KOPT-K1 (cell line): ENCODE data around the gene ABR.

ENCODE experiments used
- H3K27ac ChIP-seq: fragments of 200-600 bp; sonication (generic); 2 replicates; pipeline ENCODE4 v1.5.1; 2016; ENCODE audit warnings: antibody characterized with exemption, mild to moderate bottlenecking, low read depth, low read length; ENCODE audit not compliant: poor library complexity, severe bottlenecking
- H3K36me3 ChIP-seq: fragments of 200-600 bp; sonication (generic); 2 replicates; pipeline ENCODE4 v1.5.1; 2017; ENCODE audit warnings: antibody characterized with exemption, mild to moderate bottlenecking, low read length, moderate library complexity; ENCODE audit not compliant: insufficient read depth
- H3K9me3 ChIP-seq: fragments of 200-600 bp; sonication (generic); 2 replicates; pipeline ENCODE4 v1.5.1; 2017; ENCODE audit warnings: antibody characterized with exemption, low read length, mild to moderate bottlenecking; ENCODE audit not compliant: insufficient read depth, poor library complexity, severe bottlenecking

The ABR gene

GRCh38 chr17:1179818-1180742 is at the start of gene ABR:
TSS of gene ABR (minus strand) at chr17:1179981. CDS start at chr17:1179727, 254 bp downstream.
- H3K9me3 ChIP-seq, result no peaks in the 10 kb centered on the region
- H3K36me3 ChIP-seq, result no peaks in the 10 kb centered on the region
- no peak within 1 kb of the TSS for H3K27ac ChIP-seq

- H3K27ac ChIP-seq, result no peak overlapping the region
- no peaks in the 10 kb centered on the region for H3K36me3 ChIP-seq
- H3K9me3 ChIP-seq, result no peaks in the 10 kb centered on the region
Measured at GRCh38 chr17:1229349-1229899, 49.6 kb upstream of the ABR start.

- H3K27ac ChIP-seq, result no peak overlapping the region
- H3K36me3 ChIP-seq, result no peaks in the 10 kb centered on the region
- no peaks in the 10 kb centered on the region for H3K9me3 ChIP-seq
Measured at GRCh38 chr17:1228781-1229348, 49.1 kb upstream of the ABR start.

GRCh38 chr17:1227917-1228780 is 48.4 kb upstream of the ABR start:
- Histone ChIP-seq H3K27ac (no peak overlapping the region), H3K9me3 (no peaks in the 10 kb centered on the region), H3K36me3 (no peaks in the 10 kb centered on the region)

- no peaks in the 10 kb centered on the region for H3K9me3 ChIP-seq
- no peak overlapping the region for H3K27ac ChIP-seq
- no peaks in the 10 kb centered on the region for H3K36me3 ChIP-seq
Measured at GRCh38 chr17:1227365-1227764, 47.6 kb upstream of the ABR start.

GRCh38 chr17:1226308-1226707 is 46.5 kb upstream of the ABR start:
- Histone ChIP-seq H3K27ac (no peak overlapping the region), H3K36me3 (no peaks in the 10 kb centered on the region), H3K9me3 (no peaks in the 10 kb centered on the region)

GRCh38 chr17:1224330-1224729 is 44.5 kb upstream of the ABR start:
- Histone ChIP-seq H3K27ac (no peak overlapping the region), H3K9me3 (no peaks in the 10 kb centered on the region), H3K36me3 (no peaks in the 10 kb centered on the region)

GRCh38 chr17:1223662-1224061 is 43.9 kb upstream of the ABR start:
- Histone ChIP-seq H3K9me3 (no peaks in the 10 kb centered on the region), H3K27ac (no peak overlapping the region), H3K36me3 (no peaks in the 10 kb centered on the region)

- no peaks in the 10 kb centered on the region for H3K9me3 ChIP-seq
- no peak overlapping the region for H3K27ac ChIP-seq
- no peaks in the 10 kb centered on the region for H3K36me3 ChIP-seq
Measured at GRCh38 chr17:1222321-1222720, 42.5 kb upstream of the ABR start.

GRCh38 chr17:1221209-1221608 is 41.4 kb upstream of the ABR start:
- no peaks in the 10 kb centered on the region for H3K9me3 ChIP-seq
- H3K36me3 ChIP-seq, result no peaks in the 10 kb centered on the region
- no peak overlapping the region for H3K27ac ChIP-seq

GRCh38 chr17:1220346-1220745 is 40.6 kb upstream of the ABR start:
- Histone ChIP-seq H3K36me3 (no peaks in the 10 kb centered on the region), H3K27ac (no peak overlapping the region), H3K9me3 (no peaks in the 10 kb centered on the region)

- H3K27ac ChIP-seq, result no peak overlapping the region
- H3K36me3 ChIP-seq, result no peaks in the 10 kb centered on the region
- H3K9me3 ChIP-seq, result no peaks in the 10 kb centered on the region
Measured at GRCh38 chr17:1217089-1217385, 37.3 kb upstream of the ABR start.

- H3K36me3 ChIP-seq, result no peaks in the 10 kb centered on the region
- no peak overlapping the region for H3K27ac ChIP-seq
- no peaks in the 10 kb centered on the region for H3K9me3 ChIP-seq
Measured at GRCh38 chr17:1216217-1217088, 36.7 kb upstream of the ABR start.

- Histone ChIP-seq H3K27ac (no peak overlapping the region), H3K36me3 (no peaks in the 10 kb centered on the region)
Measured at GRCh38 chr17:1212946-1213345, 33.2 kb upstream of the ABR start.

More at GRCh38 chr17:1212946-1213345, 33.2 kb upstream of the ABR start:
- H3K9me3 ChIP-seq, result no peaks in the 10 kb centered on the region
